ENCODE results near the gene SLC5A12. TPM values are rescaled to one million over a fixed set of nuclear protein-coding genes. Genes with fewer than 3 reads are reported as not detected.

SLC5A12 gene
- total RNA-seq, 2 experiments from 2014 or later: not detected

DNA sequence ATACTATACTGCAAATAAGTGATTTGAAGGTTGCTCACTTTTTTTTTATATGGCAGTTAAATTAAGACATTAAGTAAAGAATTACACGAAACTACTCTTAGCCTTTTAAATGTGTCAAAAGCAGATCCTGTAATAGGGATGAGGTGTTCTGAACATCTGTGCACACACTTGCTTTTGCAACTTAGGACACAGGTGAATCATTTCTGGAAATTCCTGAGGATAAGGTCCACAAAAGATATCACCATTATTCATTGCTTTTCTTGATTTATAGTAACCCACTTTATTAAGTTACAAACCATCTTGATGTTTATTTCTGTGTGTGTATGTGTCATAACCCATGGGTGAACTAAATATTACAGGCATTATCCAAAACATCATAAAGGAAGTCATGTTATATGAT is 55.9 kb downstream of the SLC5A12 start:
- Mint-ChIP-seq H3K4me1 (ENCODE audit: low read depth) (no peaks in the 10 kb centered on the region), H3K36me3 (ENCODE audit: low read depth) (no peaks in the 10 kb centered on the region), H3K9me3 (peaks cover 2% of the 10 kb centered on the region), H3K27ac (no peak overlapping the region), H3K4me3 (no peak overlapping the region), H3K27me3 (no peaks in the 10 kb centered on the region)
- ChIA-PET POLR2A (no interaction called here), CTCF (no interaction called here)
- intact Hi-C loops (cut with micrococcal nuclease): no loop called here
- TF ChIP-seq, protein P1, sequence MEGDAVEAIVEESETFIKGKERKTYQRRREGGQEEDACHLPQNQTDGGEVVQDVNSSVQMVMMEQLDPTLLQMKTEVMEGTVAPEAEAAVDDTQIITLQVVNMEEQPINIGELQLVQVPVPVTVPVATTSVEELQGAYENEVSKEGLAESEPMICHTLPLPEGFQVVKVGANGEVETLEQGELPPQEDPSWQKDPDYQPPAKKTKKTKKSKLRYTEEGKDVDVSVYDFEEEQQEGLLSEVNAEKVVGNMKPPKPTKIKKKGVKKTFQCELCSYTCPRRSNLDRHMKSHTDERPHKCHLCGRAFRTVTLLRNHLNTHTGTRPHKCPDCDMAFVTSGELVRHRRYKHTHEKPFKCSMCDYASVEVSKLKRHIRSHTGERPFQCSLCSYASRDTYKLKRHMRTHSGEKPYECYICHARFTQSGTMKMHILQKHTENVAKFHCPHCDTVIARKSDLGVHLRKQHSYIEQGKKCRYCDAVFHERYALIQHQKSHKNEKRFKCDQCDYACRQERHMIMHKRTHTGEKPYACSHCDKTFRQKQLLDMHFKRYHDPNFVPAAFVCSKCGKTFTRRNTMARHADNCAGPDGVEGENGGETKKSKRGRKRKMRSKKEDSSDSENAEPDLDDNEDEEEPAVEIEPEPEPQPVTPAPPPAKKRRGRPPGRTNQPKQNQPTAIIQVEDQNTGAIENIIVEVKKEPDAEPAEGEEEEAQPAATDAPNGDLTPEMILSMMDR (IDR thresholded peaks at IDR 0.05): no peak
- DNase-seq (no peak), ATAC-seq (no peak)

DNA sequence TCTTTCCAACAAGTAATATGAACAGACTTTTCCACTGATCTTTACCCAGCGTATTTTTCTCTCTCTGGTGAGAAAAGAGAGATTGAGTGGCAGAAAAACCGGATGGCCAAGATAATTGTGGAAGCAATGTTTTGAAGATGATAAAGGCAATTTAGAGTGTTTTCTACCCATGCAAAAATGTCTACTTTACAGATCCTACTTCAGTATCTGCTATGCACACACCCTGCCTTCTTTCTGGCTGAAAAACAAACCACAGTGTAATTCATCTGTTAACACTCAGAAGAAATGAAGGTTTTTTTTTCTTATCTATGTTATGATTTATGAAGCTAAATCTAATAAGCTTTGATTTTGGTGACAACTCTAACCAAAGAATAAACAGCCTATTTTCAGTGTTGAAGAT is 56.8 kb downstream of the SLC5A12 start:
- ChIA-PET CTCF (no interaction called here), POLR2A (no interaction called here)
- Mint-ChIP-seq H3K4me1 (ENCODE audit: low read depth) (no peaks in the 10 kb centered on the region), H3K27ac (no peak overlapping the region), H3K4me3 (no peak overlapping the region), H3K9me3 (peaks cover 2% of the 10 kb centered on the region), H3K27me3 (no peaks in the 10 kb centered on the region), H3K36me3 (ENCODE audit: low read depth) (no peaks in the 10 kb centered on the region)
- ATAC-seq (no peak), DNase-seq (no peak)
- intact Hi-C loops (cut with micrococcal nuclease): no loop called here
- TF ChIP-seq, protein P1 (IDR thresholded peaks at IDR 0.05): no peak

DNA sequence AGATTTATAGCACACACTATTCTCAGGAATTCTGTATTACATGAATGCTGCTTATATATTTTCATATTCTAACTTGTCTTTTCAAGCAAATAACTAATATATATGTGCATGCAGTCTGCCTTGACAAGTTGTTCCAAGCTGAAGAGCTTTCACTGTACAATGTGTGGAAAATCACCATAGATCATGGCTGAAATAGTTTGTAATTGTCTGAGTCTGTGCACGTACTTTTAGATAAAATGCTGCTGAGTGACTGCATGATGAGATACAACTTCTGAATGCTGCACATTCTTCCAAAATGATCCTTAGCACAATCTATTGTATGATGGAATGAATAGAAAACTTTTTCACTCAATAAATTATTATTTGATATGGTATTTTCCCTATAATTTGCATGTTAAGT is 58.9 kb downstream of the SLC5A12 start:
- Mint-ChIP-seq H3K36me3 (ENCODE audit: low read depth) (no peaks in the 10 kb centered on the region), H3K27ac (no peak overlapping the region), H3K9me3 (peaks cover 2% of the 10 kb centered on the region), H3K27me3 (no peaks in the 10 kb centered on the region), H3K4me3 (no peak overlapping the region), H3K4me1 (ENCODE audit: low read depth) (no peaks in the 10 kb centered on the region)
- TF ChIP-seq, protein P1 (IDR thresholded peaks at IDR 0.05): no peak
- no peak for DNase-seq
- ChIA-PET CTCF (no interaction called here), POLR2A (no interaction called here)
- no peak for ATAC-seq
- intact Hi-C loops (cut with micrococcal nuclease): no loop called here

DNA sequence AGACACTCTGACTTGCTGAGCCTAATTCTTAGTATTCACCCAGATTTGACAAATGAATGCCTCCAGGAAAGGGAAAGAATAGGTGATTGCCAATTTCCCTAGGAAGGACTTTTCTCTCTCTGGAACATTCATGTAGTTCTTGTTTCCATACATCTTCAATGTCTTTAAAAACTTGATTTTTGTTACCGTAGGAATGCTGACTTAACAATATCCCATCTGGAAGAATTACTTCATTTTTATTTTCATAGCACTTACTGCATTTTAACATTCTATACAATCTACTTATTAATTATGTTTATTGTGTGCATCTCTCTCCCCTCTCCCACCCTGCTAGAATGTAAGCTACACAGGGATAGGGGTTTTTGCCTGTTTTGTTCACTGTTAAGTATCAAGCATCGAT is 66.6 kb downstream of the SLC5A12 start:
- Mint-ChIP-seq H3K36me3 (ENCODE audit: low read depth) (no peaks in the 10 kb centered on the region), H3K27me3 (no peaks in the 10 kb centered on the region), H3K4me3 (no peak overlapping the region), H3K4me1 (ENCODE audit: low read depth) (no peaks in the 10 kb centered on the region), H3K27ac (no peak overlapping the region), H3K9me3 (no peaks in the 10 kb centered on the region)
- intact Hi-C loops (cut with micrococcal nuclease): no loop called here
- ATAC-seq (no peak), DNase-seq (no peak)
- ChIA-PET POLR2A (interaction anchor here (0.6 kb wide), 1 partner anchor 75 kb away, joined by 3 read pairs; no protein-coding TSS in a partner anchor), CTCF (no interaction called here)
- TF ChIP-seq, protein P1 (IDR thresholded peaks at IDR 0.05): no peak

DNA sequence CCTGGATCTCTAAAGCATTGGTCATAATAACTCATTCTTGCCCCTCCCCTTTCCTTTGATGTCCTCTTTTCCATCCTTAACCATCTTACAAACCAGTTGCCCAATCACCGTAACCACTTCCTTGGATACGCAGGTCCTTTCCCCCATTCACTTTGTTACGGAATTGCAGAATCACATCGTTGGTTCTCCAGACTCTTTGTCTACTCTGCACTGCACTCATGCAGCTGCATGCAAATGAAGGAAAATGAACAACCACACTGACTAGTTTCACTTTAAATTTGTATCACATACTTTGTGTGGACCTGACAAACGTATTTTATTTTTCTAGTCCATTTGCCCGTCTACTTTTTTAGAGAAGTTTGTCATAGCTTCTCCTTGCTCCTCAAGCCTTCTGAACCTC is 69.9 kb downstream of the SLC5A12 start:
- ChIA-PET POLR2A (no interaction called here), CTCF (no interaction called here)
- TF ChIP-seq, protein P1 (IDR thresholded peaks at IDR 0.05): no peak
- intact Hi-C loops (cut with micrococcal nuclease): no loop called here
- no peak overlapping the region for H3K27ac Mint-ChIP-seq
- DNase-seq (no peak), ATAC-seq (no peak)
- H3K36me3 Mint-ChIP-seq (ENCODE audit: low read depth): no peaks in the 10 kb centered on the region
- no peaks in the 10 kb centered on the region for H3K27me3 Mint-ChIP-seq
- no peaks in the 10 kb centered on the region for H3K4me1 Mint-ChIP-seq (ENCODE audit: low read depth)
- no peak overlapping the region for H3K4me3 Mint-ChIP-seq
- no peaks in the 10 kb centered on the region for H3K9me3 Mint-ChIP-seq
